BJ (cell line): Measurements from ENCODE around the gene VASN. TPM values are rescaled to one million over a fixed set of nuclear protein-coding genes. Genes with fewer than 3 reads are reported as not detected.

Experiments used
- CTCF ChIA-PET: fragments of 350-600 bp; formaldehyde crosslinking; extraction: SDS; loops from one replicate; lab custom pipeline; 2021; ENCODE audit warnings: antibody characterized with exemption, inconsistent platforms; lab: Yijun Ruan, JAX
- POLR2A ChIA-PET: fragments of 300-600 bp; sonication (Branson Sonifier 250); formaldehyde crosslinking; extraction: SDS; loops from one replicate; lab custom pipeline; 2021; ENCODE audit warnings: antibody characterized with exemption; lab: Charles Lee
- DNase-seq: peaks from one replicate; pipeline ENCODE4 v3.0.0-alpha.2; 2011; ENCODE audit warnings: low read depth
- H3K27me3 ChIP-seq: 2 replicates; pipeline ENCODE4 v1.6.0; 2011; ENCODE audit warnings: low read length; ENCODE audit not compliant: control insufficient read depth, insufficient read depth
- H3K36me3 ChIP-seq: 2 replicates; pipeline ENCODE4 v1.5.1; 2011; ENCODE audit warnings: low read length; ENCODE audit not compliant: control insufficient read depth, insufficient read depth
- H3K4me3 ChIP-seq: 2 replicates; pipeline ENCODE4 v1.5.1; 2011; ENCODE audit warnings: low read depth, mild to moderate bottlenecking, control low read depth, low read length
- CTCF ChIP-seq: IDR thresholded peaks from 2 replicates; pipeline ENCODE4 v1.5.1; 2011; ENCODE audit warnings: low read depth, mild to moderate bottlenecking, control low read depth, inconsistent platforms, low read length, moderate library complexity; ENCODE audit not compliant: insufficient read depth
- polyA plus RNA-seq: library from polyadenylated mRNA; depleted of rRNA; stranded (reverse); fragments of >200 nt; gene quantifications from 2 replicates; pipeline ENCODE4 v1.2.3, GENCODE V29; 2011

The VASN gene
- polyA plus RNA-seq, 1 experiment, result 71.6 TPM

GRCh38 chr16:4364196-4365013 lies 7.2 kb upstream of the VASN start:
- CTCF ChIA-PET, result interaction anchor here (1.3 to 8.4 kb wide), 2 partner anchors 22 to 39 kb away, joined by 3 to 86 read pairs; no protein-coding TSS in a partner anchor
- peaks cover 5% of the 10 kb centered on the region for H3K36me3 ChIP-seq
- H3K27me3 ChIP-seq, result no peaks in the 10 kb centered on the region
- POLR2A ChIA-PET, result no interaction called here
- H3K4me3 ChIP-seq, result no peak overlapping the region
- TF ChIP-seq CTCF, result no peak
- DNase-seq, result no peak

- Histone ChIP-seq H3K27me3 (no peaks in the 10 kb centered on the region), H3K36me3 (peaks cover 5% of the 10 kb centered on the region), H3K4me3 (no peak overlapping the region)
- ChIA-PET POLR2A (no interaction called here), CTCF (interaction anchor here (1.3 to 8.4 kb wide), 2 partner anchors 22 to 38 kb away, joined by 3 to 86 read pairs; no protein-coding TSS in a partner anchor)
- DNase-seq, result no peak
- no peak for TF ChIP-seq CTCF
Observed at GRCh38 chr16:4365014-4365406, 6.6 kb upstream of the VASN start.

GRCh38 chr16:4365615-4366014 lies 6.0 kb upstream of the VASN start:
- ChIA-PET CTCF (interaction anchor here (1.3 to 8.4 kb wide), 2 partner anchors 21 to 37 kb away, joined by 3 to 86 read pairs; no protein-coding TSS in a partner anchor), POLR2A (no interaction called here)
- H3K36me3 ChIP-seq, result peaks cover 5% of the 10 kb centered on the region
- DNase-seq, result no peak
- H3K4me3 ChIP-seq, result no peak overlapping the region
- no peaks in the 10 kb centered on the region for H3K27me3 ChIP-seq
- no peak for TF ChIP-seq CTCF

- H3K27me3 ChIP-seq, result no peaks in the 10 kb centered on the region
- ChIA-PET POLR2A (no interaction called here), CTCF (interaction anchor here (8.4 kb wide), 1 partner anchor 37 kb away, joined by 86 read pairs; no protein-coding TSS in a partner anchor)
- no peak overlapping the region for H3K4me3 ChIP-seq
- no peak for TF ChIP-seq CTCF
- no peak for DNase-seq
- peaks cover 4% of the 10 kb centered on the region for H3K36me3 ChIP-seq
Observed at GRCh38 chr16:4366016-4366415, 5.6 kb upstream of the VASN start.

GRCh38 chr16:4367393-4367856 lies 4.2 kb upstream of the VASN start:
- CTCF ChIA-PET, result interaction anchor here (5.5 to 8.4 kb wide), 2 partner anchors 8 to 36 kb away, joined by 35 to 86 read pairs; no protein-coding TSS in a partner anchor
- no peak for TF ChIP-seq CTCF
- Histone ChIP-seq H3K36me3 (no peaks in the 10 kb centered on the region), H3K4me3 (no peak overlapping the region), H3K27me3 (no peaks in the 10 kb centered on the region)
- POLR2A ChIA-PET, result no interaction called here
- no peak for DNase-seq
